HG02970 (cell line): ENCODE results near the gene ARHGEF37.
"Not testable (repeated sequence)": the region's sequence is repeated elsewhere in the genome, so short reads cannot be mapped to it uniquely, and the experiment has no call there.

Experiments used
- ATAC-seq: cut with Tn5 transposase; IDR thresholded peaks from one replicate; pipeline ENCODE4 v1.9.1; 2021; ENCODE audit warnings: mild to moderate bottlenecking, moderate library complexity, moderate number of reproducible peaks; ENCODE audit not compliant: unreplicated experiment, low FRiP score

ARHGEF37 gene

GRCh38 chr5:149644629-149645028 is 63.3 kb downstream of the ARHGEF37 start:
- ATAC-seq: no peak

GRCh38 chr5:149645236-149645635 is 63.9 kb downstream of the ARHGEF37 start:
- no peak for ATAC-seq

- no peak for ATAC-seq
These were observed 64.4 kb downstream of the ARHGEF37 start for GRCh38 chr5:149645725-149646124.

- no peak for ATAC-seq
These were observed 65.3 kb downstream of the ARHGEF37 start for GRCh38 chr5:149646564-149646963.

GRCh38 chr5:149647334-149647733 is 66.0 kb downstream of the ARHGEF37 start:
- no peak for ATAC-seq

GRCh38 chr5:149648464-149649393 is 67.4 kb downstream of the ARHGEF37 start:
- not testable (repeated sequence) for ATAC-seq

- not testable (repeated sequence) for ATAC-seq
These were observed 68.4 kb downstream of the ARHGEF37 start for GRCh38 chr5:149649730-149650129.

- no peak for ATAC-seq
These were observed 70.4 kb downstream of the ARHGEF37 start for GRCh38 chr5:149651686-149652085.

GRCh38 chr5:149652697-149653096 is 71.4 kb downstream of the ARHGEF37 start:
- ATAC-seq: no peak

GRCh38 chr5:149654231-149654630 is 72.9 kb downstream of the ARHGEF37 start:
- ATAC-seq: no peak

- no peak for ATAC-seq
These were observed 73.7 kb downstream of the ARHGEF37 start for GRCh38 chr5:149654883-149655505.

GRCh38 chr5:149656576-149657182 is 75.4 kb downstream of the ARHGEF37 start:
- ATAC-seq: no peak

- ATAC-seq: no peak
These were observed 76.0 kb downstream of the ARHGEF37 start for GRCh38 chr5:149657324-149657723.

GRCh38 chr5:149658299-149658698 is 77.0 kb downstream of the ARHGEF37 start:
- ATAC-seq: no peak

GRCh38 chr5:149664083-149664482 is 82.8 kb downstream of the ARHGEF37 start:
- ATAC-seq: no peak

GRCh38 chr5:149664666-149665415 is 83.5 kb downstream of the ARHGEF37 start:
- no peak for ATAC-seq

- ATAC-seq: no peak
These were observed 84.3 kb downstream of the ARHGEF37 start for GRCh38 chr5:149665416-149666175.

- no peak for ATAC-seq
These were observed 85.0 kb downstream of the ARHGEF37 start for GRCh38 chr5:149666212-149666852.

- no peak for ATAC-seq
These were observed 86.0 kb downstream of the ARHGEF37 start for GRCh38 chr5:149667084-149667828.
